ENCODE measurements around the gene FLAD1. TPM values are rescaled to one million over a fixed set of nuclear protein-coding genes. Genes with fewer than 3 reads are reported as not detected.

The FLAD1 gene
- total and polyA plus RNA-seq, 2 experiments from 2014 or later = 74.5 to 75.0 TPM

DNA sequence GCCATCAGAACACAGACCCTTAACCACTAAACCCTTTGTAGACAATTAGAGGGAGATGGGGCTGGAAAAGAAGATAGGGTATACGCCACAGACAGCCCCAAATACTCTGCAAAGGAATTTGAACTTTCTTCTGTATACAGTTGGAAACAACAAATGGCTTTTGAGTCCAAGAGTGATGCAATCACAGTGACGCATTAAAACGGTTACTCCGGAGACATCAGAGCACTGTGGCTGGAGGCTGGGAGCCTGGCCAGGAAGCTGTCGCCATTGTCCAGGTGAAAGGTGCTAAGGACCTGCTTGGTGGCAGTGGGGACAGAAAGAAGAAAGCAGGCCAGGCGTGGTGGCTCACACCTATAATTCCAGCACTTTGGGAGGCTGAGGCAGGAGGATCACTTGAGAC, 4.2 kb downstream of the FLAD1 start:
- Mint-ChIP-seq H3K27ac (no peak overlapping the region), H3K9me3 (no peaks in the 10 kb centered on the region; the same call in 2 of the 3 replicates), H3K4me1 (peaks cover 9% of the 10 kb centered on the region), H3K4me3 (no peak overlapping the region), H3K36me3 (ENCODE audit: low read depth) (peaks cover 61% of the 10 kb centered on the region), H3K27me3 (ENCODE audit: insufficient read depth, low read depth, poor library complexity) (peaks cover 9% of the 10 kb centered on the region)
- Histone ChIP-seq H3K27ac (ENCODE audit: low read depth) (no peak overlapping the region; the same call in 1 of the 2 replicates), H3F3A (replicated peaks; ENCODE audit: low read depth) (peaks cover 11% of the 10 kb centered on the region; the same call in 1 of the 2 replicates), H3K36me3 (ENCODE audit: insufficient read depth) (peaks cover 9% of the 10 kb centered on the region; the same call in 1 of the 2 replicates), H3K4me1 (ENCODE audit: insufficient read depth) (peaks cover 9% of the 10 kb centered on the region), H2AFZ (no peak overlapping the region), H3K79me2 (replicated peaks; ENCODE audit: insufficient read depth) (peaks cover 51% of the 10 kb centered on the region), H3K4me2 (no peak overlapping the region), H3K27me3 (ENCODE audit: insufficient read depth) (no peaks in the 10 kb centered on the region), H3K9me2 (ENCODE audit: insufficient read depth) (no peaks in the 10 kb centered on the region), H4K20me1 (replicated peaks; ENCODE audit: insufficient read depth) (peaks cover 19% of the 10 kb centered on the region; the same call in 1 of the 2 replicates), H3K4me3 (no peak overlapping the region)
- TF ChIP-seq EZH2phosphoT487 (IDR thresholded peaks at IDR 0.05; ENCODE audit: unreplicated experiment) = no peak
- DNase-seq (ENCODE audit: low spot score) (no peak), ATAC-seq (no peak)

DNA sequence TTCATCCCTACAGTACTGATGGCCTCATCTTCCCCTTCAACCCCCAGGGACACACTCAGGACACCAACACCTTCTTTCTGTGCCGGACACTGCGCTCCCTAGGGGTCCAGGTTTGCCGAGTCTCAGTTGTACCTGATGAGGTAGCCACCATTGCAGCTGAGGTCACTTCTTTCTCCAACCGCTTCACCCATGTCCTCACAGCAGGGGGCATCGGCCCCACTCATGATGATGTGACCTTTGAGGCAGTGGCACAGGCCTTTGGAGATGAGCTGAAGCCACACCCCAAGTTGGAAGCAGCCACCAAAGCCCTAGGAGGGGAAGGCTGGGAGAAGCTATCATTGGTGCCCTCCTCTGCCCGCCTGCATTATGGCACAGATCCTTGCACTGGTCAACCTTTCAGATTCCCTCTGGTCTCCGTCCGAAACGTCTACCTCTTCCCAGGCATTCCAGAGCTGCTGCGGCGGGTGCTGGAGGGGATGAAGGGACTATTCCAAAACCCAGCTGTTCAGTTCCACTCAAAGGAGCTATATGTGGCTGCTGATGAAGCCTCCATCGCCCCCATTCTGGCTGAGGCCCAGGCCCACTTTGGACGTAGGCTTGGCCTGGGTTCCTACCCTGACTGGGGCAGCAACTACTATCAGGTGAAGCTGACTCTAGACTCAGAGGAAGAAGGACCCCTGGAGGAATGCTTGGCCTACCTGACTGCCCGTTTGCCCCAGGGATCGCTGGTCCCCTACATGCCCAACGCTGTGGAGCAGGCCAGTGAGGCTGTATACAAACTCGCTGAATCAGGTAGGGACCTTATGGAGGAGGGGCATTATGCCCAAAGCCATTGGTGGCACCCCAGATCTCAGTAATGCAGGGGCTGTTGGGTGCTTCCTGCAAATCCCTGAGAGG, 5.2 kb downstream of the FLAD1 start:
- peaks cover 65% of the 10 kb centered on the region for H3K36me3 Mint-ChIP-seq (ENCODE audit: low read depth)
- TF ChIP-seq NANOG (IDR thresholded peaks at IDR 0.05; ENCODE audit: borderline replicate concordance) = no peak
- TF ChIP-seq ZNF331 (CRISPR knock-in tag; IDR thresholded peaks at IDR 0.05; ENCODE audit: low read depth) = no peak
- TF ChIP-seq POLR2AphosphoS5 (IDR thresholded peaks at IDR 0.05; ENCODE audit: low read depth) = no peak
- no peak for TF ChIP-seq JUNB (IDR thresholded peaks at IDR 0.05; ENCODE audit: unreplicated experiment)
- TF ChIP-seq EZH2 (IDR thresholded peaks at IDR 0.05; ENCODE audit: low read depth, unreplicated experiment) = no peak
- TF ChIP-seq CREB1 (CRISPR knock-in tag; IDR thresholded peaks at IDR 0.05; ENCODE audit: low read depth) = no peak
- no peak for TF ChIP-seq EZH2phosphoT487 (IDR thresholded peaks at IDR 0.05; ENCODE audit: unreplicated experiment)
- no peak for TF ChIP-seq REST (IDR thresholded peaks at IDR 0.05; ENCODE audit: unreplicated experiment)
- TF ChIP-seq, protein P1, sequence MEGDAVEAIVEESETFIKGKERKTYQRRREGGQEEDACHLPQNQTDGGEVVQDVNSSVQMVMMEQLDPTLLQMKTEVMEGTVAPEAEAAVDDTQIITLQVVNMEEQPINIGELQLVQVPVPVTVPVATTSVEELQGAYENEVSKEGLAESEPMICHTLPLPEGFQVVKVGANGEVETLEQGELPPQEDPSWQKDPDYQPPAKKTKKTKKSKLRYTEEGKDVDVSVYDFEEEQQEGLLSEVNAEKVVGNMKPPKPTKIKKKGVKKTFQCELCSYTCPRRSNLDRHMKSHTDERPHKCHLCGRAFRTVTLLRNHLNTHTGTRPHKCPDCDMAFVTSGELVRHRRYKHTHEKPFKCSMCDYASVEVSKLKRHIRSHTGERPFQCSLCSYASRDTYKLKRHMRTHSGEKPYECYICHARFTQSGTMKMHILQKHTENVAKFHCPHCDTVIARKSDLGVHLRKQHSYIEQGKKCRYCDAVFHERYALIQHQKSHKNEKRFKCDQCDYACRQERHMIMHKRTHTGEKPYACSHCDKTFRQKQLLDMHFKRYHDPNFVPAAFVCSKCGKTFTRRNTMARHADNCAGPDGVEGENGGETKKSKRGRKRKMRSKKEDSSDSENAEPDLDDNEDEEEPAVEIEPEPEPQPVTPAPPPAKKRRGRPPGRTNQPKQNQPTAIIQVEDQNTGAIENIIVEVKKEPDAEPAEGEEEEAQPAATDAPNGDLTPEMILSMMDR (conservative IDR thresholded peaks at IDR 0.05; ENCODE audit: low read depth in 2 of 2) = no peak
- no peak for TF ChIP-seq STAT1 (IDR thresholded peaks at IDR 0.05; ENCODE audit: unreplicated experiment)
- TF ChIP-seq, protein P2, sequence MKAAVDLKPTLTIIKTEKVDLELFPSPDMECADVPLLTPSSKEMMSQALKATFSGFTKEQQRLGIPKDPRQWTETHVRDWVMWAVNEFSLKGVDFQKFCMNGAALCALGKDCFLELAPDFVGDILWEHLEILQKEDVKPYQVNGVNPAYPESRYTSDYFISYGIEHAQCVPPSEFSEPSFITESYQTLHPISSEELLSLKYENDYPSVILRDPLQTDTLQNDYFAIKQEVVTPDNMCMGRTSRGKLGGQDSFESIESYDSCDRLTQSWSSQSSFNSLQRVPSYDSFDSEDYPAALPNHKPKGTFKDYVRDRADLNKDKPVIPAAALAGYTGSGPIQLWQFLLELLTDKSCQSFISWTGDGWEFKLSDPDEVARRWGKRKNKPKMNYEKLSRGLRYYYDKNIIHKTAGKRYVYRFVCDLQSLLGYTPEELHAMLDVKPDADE (IDR thresholded peaks at IDR 0.05) = no peak
- no peak for TF ChIP-seq ZNF114 (CRISPR knock-in tag; IDR thresholded peaks at IDR 0.05)

More for the DNA sequence above, 5.2 kb downstream of the FLAD1 start:
- no peak overlapping the region for H3K27ac ChIP-seq (ENCODE audit: low read depth)
- Mint-ChIP-seq H3K9me3 (no peaks in the 10 kb centered on the region; the same call in 2 of the 3 replicates), H3K4me1 (peaks cover 17% of the 10 kb centered on the region), H3K4me3 (no peak overlapping the region), H3K27me3 (ENCODE audit: insufficient read depth, low read depth, poor library complexity) (peaks cover 13% of the 10 kb centered on the region), H3K27ac (peak overlapping the region; percentile 35; the same call in 1 of the 2 replicates)
- peaks cover 12% of the 10 kb centered on the region; the same call in 1 of the 2 replicates for H3F3A ChIP-seq (replicated peaks; ENCODE audit: low read depth)
- peaks cover 51% of the 10 kb centered on the region for H3K79me2 ChIP-seq (replicated peaks; ENCODE audit: insufficient read depth)
- H3K27me3 ChIP-seq (ENCODE audit: insufficient read depth) = no peaks in the 10 kb centered on the region
- no peak for ATAC-seq
- H3K4me2 ChIP-seq = no peak overlapping the region
- peaks cover 9% of the 10 kb centered on the region for H3K4me1 ChIP-seq (ENCODE audit: insufficient read depth)
- DNase-seq (ENCODE audit: low spot score) = no peak
- H3K4me3 ChIP-seq = no peak overlapping the region
- peaks cover 9% of the 10 kb centered on the region; the same call in 1 of the 2 replicates for H3K36me3 ChIP-seq (ENCODE audit: insufficient read depth)
- no peak overlapping the region for H2AFZ ChIP-seq
- no peaks in the 10 kb centered on the region for H3K9me2 ChIP-seq (ENCODE audit: insufficient read depth)
- H4K20me1 ChIP-seq (replicated peaks; ENCODE audit: insufficient read depth) = peaks cover 19% of the 10 kb centered on the region; the same call in 1 of the 2 replicates

All from GM23338 (cell line).